Dermis microvascular lymphatic vessel endothelial cell (primary cell): ENCODE results near the gene BTBD3. TPM values are rescaled to one million over a fixed set of nuclear protein-coding genes. Genes with fewer than 3 reads are reported as not detected.

Source experiments
- DNase-seq, 2 donors: peaks; one replicate each; pipeline versions ENCODE4 v3.0.0 to v3.0.0-alpha.2; 2010; ENCODE audit warnings: low read depth in 2 of 2
- total RNA-seq: library from RNA; depleted of rRNA; stranded (reverse); fragments of >200 nt; gene quantifications from 2 replicates; pipeline ENCODE4 v1.2.1, GENCODE V29; 2014

Gene BTBD3
- total RNA-seq, 1 donor from 2014 or later, result 45.6 TPM

GRCh38 chr20:11966186-11966585, 48.5 kb downstream of the BTBD3 start:
- DNase-seq, result no peak

GRCh38 chr20:11970243-11970836, 52.6 kb downstream of the BTBD3 start:
- no peak for DNase-seq

GRCh38 chr20:11972478-11972877, 54.8 kb downstream of the BTBD3 start:
- DNase-seq, result no peak
